HG03060 (cell line): ENCODE measurements around the gene HNRNPM.
"Not testable (repeated sequence)": the region's sequence is repeated elsewhere in the genome, so short reads cannot be mapped to it uniquely, and the experiment has no call there.

Experiments used
- ATAC-seq: cut with Tn5 transposase; IDR thresholded peaks from one replicate; pipeline ENCODE4 v1.9.1; 2021; ENCODE audit warnings: low read depth, moderate number of reproducible peaks; ENCODE audit not compliant: unreplicated experiment

HNRNPM gene

DNA sequence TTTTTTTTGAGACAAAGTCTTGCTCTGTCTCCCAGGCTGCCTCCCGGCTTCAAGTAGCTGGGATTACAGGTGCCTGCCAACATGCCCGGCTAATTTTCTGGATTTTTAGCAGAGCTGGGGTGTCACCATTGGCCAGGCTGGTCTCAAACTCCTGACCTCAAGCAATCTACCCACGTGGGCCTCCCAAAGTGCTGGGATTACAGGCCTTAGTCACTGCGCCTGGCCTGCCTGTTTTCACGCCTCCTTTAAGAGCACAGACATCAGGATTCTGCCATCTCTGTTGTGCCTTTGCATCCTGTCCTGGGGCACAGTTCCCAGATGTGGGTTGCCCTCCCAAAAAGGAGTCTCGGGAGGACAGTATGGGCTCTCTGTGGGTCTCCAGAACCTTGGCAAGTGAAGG is 60.1 kb downstream of the HNRNPM start:
- no peak for ATAC-seq

DNA sequence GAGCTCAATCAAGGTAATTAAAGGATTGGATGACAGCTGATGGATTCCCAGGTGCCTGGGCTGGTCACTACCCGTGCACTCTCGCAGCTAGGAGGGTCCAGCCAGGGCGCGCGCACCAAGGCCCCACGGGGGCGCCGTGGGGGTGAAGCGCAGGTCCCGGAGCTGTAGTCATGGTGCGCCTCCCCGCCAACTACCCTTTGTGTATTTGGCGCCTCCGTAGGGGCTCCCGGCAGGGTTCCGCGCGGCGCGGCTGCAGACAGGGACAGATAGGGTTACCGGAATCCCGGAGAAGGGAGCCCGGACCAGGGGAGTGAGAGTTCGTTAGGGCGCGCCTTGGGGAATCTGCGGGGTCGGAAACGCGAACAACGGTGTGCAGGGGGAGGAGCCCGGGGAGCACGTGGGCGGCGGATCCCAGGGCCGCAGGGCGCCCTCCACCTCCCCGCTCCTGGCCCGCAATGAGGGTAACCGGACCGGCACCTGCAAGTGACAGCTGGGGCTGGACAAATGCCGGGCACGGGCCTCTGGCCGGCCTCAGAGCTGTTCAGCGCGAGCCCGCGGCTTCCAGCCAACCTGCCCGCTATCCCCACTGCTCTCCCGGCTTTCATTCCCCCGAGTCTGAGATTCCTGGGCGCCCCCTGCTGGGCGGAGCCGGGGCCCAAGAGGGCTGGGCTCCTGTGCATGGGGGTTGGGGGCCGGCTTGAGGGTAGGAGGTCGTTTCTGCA is 61.1 kb downstream of the HNRNPM start:
- no peak for ATAC-seq

GRCh38 chr19:8506402-8506957 is 61.7 kb downstream of the HNRNPM start:
- no peak for ATAC-seq

GRCh38 chr19:8510589-8511115 is 65.9 kb downstream of the HNRNPM start:
- no peak for ATAC-seq

GRCh38 chr19:8511573-8512101 is 66.9 kb downstream of the HNRNPM start:
- ATAC-seq, result no peak

DNA sequence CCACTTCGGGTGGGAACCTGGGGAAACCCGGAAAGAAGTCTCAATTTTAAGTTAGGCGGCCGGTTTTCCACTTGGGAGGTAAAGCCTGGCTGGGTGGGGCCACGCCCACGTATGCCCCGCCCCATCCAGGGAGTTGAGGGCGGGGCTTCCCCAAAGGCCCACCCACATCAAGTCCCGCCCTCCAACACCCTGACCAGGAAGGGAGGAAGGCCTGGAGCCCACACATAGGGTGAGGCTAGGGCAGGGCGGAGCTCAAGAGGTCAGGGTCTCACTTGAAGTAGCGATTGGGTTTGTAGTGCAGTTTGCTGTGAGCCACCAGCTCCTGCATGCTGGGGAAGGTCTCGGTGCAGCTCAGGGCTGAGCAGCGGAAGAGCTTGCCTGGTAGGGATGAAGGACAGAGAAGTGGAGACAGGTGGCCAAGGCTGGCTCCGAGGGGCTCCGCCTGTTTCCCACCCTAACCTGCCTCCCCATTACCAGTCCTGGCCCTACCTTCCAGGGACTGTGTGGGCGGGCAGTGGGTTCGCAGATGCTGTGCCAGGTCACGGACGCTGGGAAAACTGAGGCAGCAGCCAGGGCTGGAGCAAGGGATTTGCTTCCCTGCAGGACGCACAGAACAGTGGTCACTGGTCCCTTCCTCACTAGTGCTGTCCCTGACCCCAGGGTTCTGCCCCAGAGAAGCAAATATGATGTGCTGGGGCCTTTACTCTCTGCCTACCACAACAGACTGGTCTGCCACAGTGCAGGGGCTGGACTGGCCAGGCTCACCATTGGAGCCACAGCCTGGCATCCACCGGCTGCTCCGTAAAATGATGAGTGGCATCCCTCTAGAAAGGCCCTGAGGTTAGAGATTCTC is 67.6 kb downstream of the HNRNPM start:
- no peak for ATAC-seq

- ATAC-seq, result no peak
Observed at GRCh38 chr19:8513036-8513686, 68.4 kb downstream of the HNRNPM start.

- ATAC-seq, result peak; percentile 65
Observed at GRCh38 chr19:8513687-8514504, 69.1 kb downstream of the HNRNPM start, which contains the start of gene ZNF414. Gene ZNF414 (minus strand): TSS chr19:8514167. CDS start chr19:8514046, 121 bp downstream.

GRCh38 chr19:8514505-8515009 is 69.8 kb downstream of the HNRNPM start:
- ATAC-seq, result not testable (repeated sequence)

DNA sequence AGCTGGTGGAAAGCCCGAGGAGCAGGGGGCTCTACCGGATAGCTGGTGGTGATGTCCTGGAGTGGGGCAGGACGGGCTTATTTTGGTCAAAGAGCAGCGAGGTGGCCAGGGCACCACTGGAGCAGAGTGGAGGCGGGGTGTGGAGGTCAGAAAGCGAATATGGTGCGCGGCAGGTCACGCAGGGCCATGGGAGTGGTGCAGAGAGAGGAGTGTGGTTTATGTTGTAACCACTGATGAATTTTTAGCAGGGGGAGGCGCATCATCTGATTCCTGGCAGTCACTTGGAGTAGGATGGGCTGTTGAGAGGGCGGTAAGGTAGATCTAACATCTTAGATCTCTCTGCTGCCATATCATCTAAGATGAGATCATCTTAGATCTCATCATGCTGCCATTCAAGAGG is 70.5 kb downstream of the HNRNPM start:
- ATAC-seq, result no peak

GRCh38 chr19:8517551-8518442 is 73.0 kb downstream of the HNRNPM start:
- ATAC-seq, result no peak

- ATAC-seq, result no peak
Observed at GRCh38 chr19:8518536-8518935, 73.8 kb downstream of the HNRNPM start.

DNA sequence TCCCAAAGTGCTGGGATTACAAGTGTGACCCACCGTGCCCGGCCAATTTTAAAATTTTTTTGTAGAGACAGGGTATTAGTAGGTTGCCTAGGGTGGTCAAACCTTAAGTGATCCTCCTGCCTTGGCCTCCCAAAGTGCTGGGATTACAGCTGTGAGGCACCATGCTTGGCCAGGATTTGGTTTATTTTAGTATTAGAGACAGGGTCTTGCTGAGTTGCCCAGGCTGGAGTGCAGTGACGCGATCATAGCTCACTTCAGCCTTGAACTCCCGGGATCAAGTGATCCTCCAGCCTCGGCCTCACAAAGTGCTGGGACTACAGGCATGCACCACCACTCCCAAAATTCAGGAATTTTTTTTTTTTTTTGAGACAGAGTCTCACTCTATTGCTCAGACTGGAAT is 74.6 kb downstream of the HNRNPM start:
- no peak for ATAC-seq

GRCh38 chr19:8525401-8525684 is 80.6 kb downstream of the HNRNPM start:
- no peak for ATAC-seq

DNA sequence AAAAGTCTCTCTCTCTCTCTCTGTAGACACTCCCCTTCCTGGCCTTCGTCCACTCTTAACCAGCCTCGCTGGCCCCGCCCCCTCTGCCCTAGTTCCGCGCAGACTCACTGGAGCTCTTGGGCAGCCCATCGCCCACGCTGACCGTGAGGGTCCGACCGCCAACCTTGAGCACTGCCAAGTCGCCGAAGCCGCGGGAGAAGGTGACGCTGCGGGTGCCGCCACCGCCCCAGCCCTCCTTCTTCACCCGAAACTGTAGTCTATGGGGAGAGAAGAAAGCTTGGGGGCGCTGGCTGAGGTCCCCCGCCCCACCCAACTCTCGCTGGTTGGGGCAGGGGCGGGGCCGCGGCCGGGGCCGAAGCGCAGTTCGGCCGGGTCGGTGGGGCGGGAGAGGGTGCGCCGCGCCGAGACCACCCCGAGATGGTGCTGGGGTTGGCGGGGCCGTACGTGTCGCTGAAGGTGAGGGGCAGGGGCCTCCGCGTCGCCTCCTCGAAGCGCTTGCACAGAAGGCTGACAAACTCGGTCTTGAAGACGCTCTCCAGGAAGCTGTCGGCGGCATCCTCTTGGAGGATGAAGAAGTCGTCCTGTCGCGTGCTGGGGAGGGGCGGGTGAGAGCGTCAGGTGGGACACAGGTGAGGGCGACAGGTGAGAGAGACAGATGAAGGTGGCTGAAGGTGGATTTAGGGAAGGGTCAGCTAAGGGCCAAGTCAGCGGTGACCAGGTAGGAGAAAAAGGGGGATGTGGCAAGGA is 81.7 kb downstream of the HNRNPM start:
- no peak for ATAC-seq

DNA sequence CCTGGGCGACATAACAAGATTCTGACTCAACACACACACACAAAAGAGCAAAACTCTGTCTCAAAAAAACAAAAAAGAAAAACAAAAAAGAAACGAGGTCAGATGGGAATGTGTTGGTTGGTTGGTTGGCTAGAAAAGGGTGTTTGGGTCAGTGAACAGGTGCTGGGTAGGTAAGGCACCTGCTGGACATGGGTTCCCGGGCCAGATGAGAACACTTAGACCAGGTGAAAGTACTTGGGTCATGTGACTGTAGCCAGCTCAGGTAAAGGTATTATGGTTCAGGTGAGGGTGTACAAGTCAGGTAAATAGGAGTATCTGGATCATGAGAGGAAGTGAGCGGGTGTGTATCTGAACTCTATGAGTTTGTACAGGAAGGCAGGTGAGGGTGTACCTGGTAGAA is 83.7 kb downstream of the HNRNPM start:
- no peak for ATAC-seq

GRCh38 chr19:8529369-8530006 is 84.7 kb downstream of the HNRNPM start:
- ATAC-seq, result no peak
